WTC11 (cell line): Measurements from ENCODE around the gene LAGE3. TPM values are rescaled to one million over a fixed set of nuclear protein-coding genes. Genes with fewer than 3 reads are reported as not detected.

Source experiments
- ATAC-seq: fragments of 200-7000 bp; cut with Tn5 transposase; 2 replicates; pipeline ENCODE4 v1.10.0; 2021; ENCODE audit warnings: mild to moderate bottlenecking, moderate library complexity
- CTCF ChIA-PET: fragments of 300-600 bp; sonication (Branson Sonifier 250); formaldehyde crosslinking; loops from one replicate; lab custom pipeline; 2021; ENCODE audit warnings: antibody characterized with exemption; lab: Charles Lee
- POLR2A ChIA-PET: fragments of 350-600 bp; sonication (Branson Sonifier 250); formaldehyde crosslinking; loops from one replicate; lab custom pipeline; 2021; ENCODE audit warnings: antibody characterized with exemption; lab: Charles Lee
- DNase-seq: peaks from one replicate; pipeline ENCODE4 v3.0.0; 2021; ENCODE audit warnings: low spot score
- H3K27ac Mint-ChIP-seq: 2 replicates; pipeline ENCODE4 v1.8.0; 2021; ENCODE audit warnings: mixed read lengths
- H3K27me3 Mint-ChIP-seq: 2 replicates; pipeline ENCODE4 v1.8.0; 2021; ENCODE audit warnings: low read depth, mild to moderate bottlenecking, moderate library complexity, mixed read lengths
- H3K36me3 Mint-ChIP-seq: 2 replicates; pipeline ENCODE4 v1.8.0; 2021; ENCODE audit warnings: mixed read lengths
- H3K4me1 Mint-ChIP-seq: 2 replicates; pipeline ENCODE4 v1.8.0; 2022; ENCODE audit warnings: mixed read lengths
- H3K4me3 Mint-ChIP-seq: 2 replicates; pipeline ENCODE4 v1.8.0; 2021; ENCODE audit warnings: mild to moderate bottlenecking, moderate library complexity, mixed read lengths
- H3K9me3 Mint-ChIP-seq: 2 replicates; pipeline ENCODE4 v1.8.0; 2021; ENCODE audit warnings: mixed read lengths
- AR ChIP-seq: fragments of 250-450 bp; sonication (Bioruptor Pico); IDR thresholded peaks from 2 replicates; pipeline ENCODE4 v1.9.0; 2021; ENCODE audit warnings: mild to moderate bottlenecking
- ATF6 ChIP-seq: sonication (generic); formaldehyde crosslinking; IDR thresholded peaks from 2 replicates; pipeline ENCODE4 v1.8.1; 2023; ENCODE audit warnings: mild to moderate bottlenecking, missing genetic modification reagents
- CTCF ChIP-seq: fragments of 200-600 bp; IDR thresholded peaks from 2 replicates; pipeline ENCODE4 v1.8.0; 2022; ENCODE audit warnings: antibody characterized with exemption
- FOXP4 ChIP-seq: sonication (generic); formaldehyde crosslinking; IDR thresholded peaks from 2 replicates; pipeline ENCODE4 v1.8.0; 2022; ENCODE audit warnings: mild to moderate bottlenecking, missing genetic modification reagents
- KAT7 ChIP-seq: sonication (generic); formaldehyde crosslinking; IDR thresholded peaks from 2 replicates; pipeline ENCODE4 v1.8.1; 2023; ENCODE audit warnings: missing genetic modification reagents, mild to moderate bottlenecking, borderline replicate concordance
- NFE2L1 ChIP-seq: sonication (generic); formaldehyde crosslinking; IDR thresholded peaks from 2 replicates; pipeline ENCODE4 v1.8.1; 2023; ENCODE audit warnings: missing genetic modification reagents
- NR2C2 ChIP-seq: sonication (generic); formaldehyde crosslinking; IDR thresholded peaks from 2 replicates; pipeline ENCODE4 v1.8.0; 2022; ENCODE audit warnings: mild to moderate bottlenecking, missing genetic modification reagents
- RORB ChIP-seq: fragments of 250-450 bp; sonication (Bioruptor Pico); IDR thresholded peaks from 2 replicates; pipeline ENCODE4 v1.9.0; 2021; ENCODE audit warnings: mild to moderate bottlenecking
- SOX15 ChIP-seq: fragments of 250-450 bp; sonication (Bioruptor Pico); IDR thresholded peaks from 2 replicates; pipeline ENCODE4 v1.9.0; 2021; ENCODE audit warnings: mild to moderate bottlenecking
- TEAD1 ChIP-seq: sonication (generic); formaldehyde crosslinking; IDR thresholded peaks from 2 replicates; pipeline ENCODE4 v1.8.0; 2022; ENCODE audit warnings: mild to moderate bottlenecking, missing genetic modification reagents
- ZNF138 ChIP-seq: sonication (generic); formaldehyde crosslinking; conservative IDR thresholded peaks from 2 replicates; pipeline ENCODE4 v1.8.1; 2022; ENCODE audit warnings: mild to moderate bottlenecking, moderate library complexity, missing genetic modification reagents
- ZNF232 ChIP-seq: sonication (generic); formaldehyde crosslinking; IDR thresholded peaks from 2 replicates; pipeline ENCODE4 v1.8.0; 2022; ENCODE audit warnings: mild to moderate bottlenecking, missing genetic modification reagents
- ZNF263 ChIP-seq: sonication (generic); formaldehyde crosslinking; IDR thresholded peaks from 2 replicates; pipeline ENCODE4 v1.8.1; 2022; ENCODE audit warnings: low read depth, mild to moderate bottlenecking, moderate library complexity, missing genetic modification reagents
- ZNF423 ChIP-seq: fragments of 250-450 bp; sonication (Bioruptor Pico); IDR thresholded peaks from 2 replicates; pipeline ENCODE4 v2.1.2; 2022; ENCODE audit warnings: mild to moderate bottlenecking, moderate library complexity
- total RNA-seq: library from RNA; stranded (reverse); gene quantifications from 3 replicates; pipeline ENCODE4 v1.2.3, GENCODE V29; 2021
- TF ChIP-seq, protein P1 (sequence below): sonication (generic); formaldehyde crosslinking; IDR thresholded peaks from 2 replicates; pipeline ENCODE4 v1.8.1; 2022; ENCODE audit warnings: low read depth, mild to moderate bottlenecking, moderate library complexity, missing genetic modification reagents, borderline replicate concordance
- TF ChIP-seq, protein P2 (sequence below): sonication (generic); formaldehyde crosslinking; IDR thresholded peaks from 2 replicates; pipeline ENCODE4 v1.8.1; 2023; ENCODE audit warnings: mild to moderate bottlenecking, missing genetic modification reagents, borderline replicate concordance

Gene LAGE3
- total RNA-seq, 1 experiment from 2014 or later, result 46.1 TPM

DNA sequence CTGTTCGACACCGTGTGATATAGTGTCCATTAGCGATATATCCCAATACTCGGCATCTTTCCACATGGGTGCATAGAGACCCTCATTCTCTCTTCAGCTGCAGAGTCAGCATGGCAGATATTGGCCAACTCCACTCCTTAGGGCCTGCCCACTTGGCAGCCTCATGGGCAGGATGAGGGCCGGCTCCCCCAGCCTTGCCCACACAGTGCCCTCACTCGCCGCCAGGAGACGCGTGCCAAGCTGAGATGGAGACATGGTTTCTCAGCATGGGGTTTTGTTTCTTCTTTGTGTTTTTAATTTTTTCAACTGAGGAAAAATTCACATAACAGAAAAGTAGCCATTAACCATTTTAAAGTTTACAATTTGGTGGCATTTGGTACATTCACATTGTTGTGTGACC lies 26.3 kb downstream of the LAGE3 start:
- H3K36me3 Mint-ChIP-seq, result peaks cover 6% of the 10 kb centered on the region
- TF ChIP-seq SOX15 (CRISPR knock-in tag) (no peak), ZNF423 (no peak), NFE2L1 (CRISPR knock-in tag) (no peak), ZNF232 (CRISPR knock-in tag) (no peak), CTCF (no peak), NR2C2 (CRISPR knock-in tag) (no peak), RORB (CRISPR knock-in tag) (no peak), AR (CRISPR knock-in tag) (no peak), FOXP4 (no peak), KAT7 (CRISPR knock-in tag) (no peak), TEAD1 (CRISPR knock-in tag) (no peak), ATF6 (no peak), ZNF138 (CRISPR knock-in tag) (no peak), ZNF263 (no peak)
- TF ChIP-seq, protein P1, sequence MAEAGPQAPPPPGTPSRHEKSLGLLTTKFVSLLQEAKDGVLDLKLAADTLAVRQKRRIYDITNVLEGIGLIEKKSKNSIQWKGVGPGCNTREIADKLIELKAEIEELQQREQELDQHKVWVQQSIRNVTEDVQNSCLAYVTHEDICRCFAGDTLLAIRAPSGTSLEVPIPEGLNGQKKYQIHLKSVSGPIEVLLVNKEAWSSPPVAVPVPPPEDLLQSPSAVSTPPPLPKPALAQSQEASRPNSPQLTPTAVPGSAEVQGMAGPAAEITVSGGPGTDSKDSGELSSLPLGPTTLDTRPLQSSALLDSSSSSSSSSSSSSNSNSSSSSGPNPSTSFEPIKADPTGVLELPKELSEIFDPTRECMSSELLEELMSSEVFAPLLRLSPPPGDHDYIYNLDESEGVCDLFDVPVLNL (CRISPR knock-in tag), result no peak
- TF ChIP-seq, protein P2, sequence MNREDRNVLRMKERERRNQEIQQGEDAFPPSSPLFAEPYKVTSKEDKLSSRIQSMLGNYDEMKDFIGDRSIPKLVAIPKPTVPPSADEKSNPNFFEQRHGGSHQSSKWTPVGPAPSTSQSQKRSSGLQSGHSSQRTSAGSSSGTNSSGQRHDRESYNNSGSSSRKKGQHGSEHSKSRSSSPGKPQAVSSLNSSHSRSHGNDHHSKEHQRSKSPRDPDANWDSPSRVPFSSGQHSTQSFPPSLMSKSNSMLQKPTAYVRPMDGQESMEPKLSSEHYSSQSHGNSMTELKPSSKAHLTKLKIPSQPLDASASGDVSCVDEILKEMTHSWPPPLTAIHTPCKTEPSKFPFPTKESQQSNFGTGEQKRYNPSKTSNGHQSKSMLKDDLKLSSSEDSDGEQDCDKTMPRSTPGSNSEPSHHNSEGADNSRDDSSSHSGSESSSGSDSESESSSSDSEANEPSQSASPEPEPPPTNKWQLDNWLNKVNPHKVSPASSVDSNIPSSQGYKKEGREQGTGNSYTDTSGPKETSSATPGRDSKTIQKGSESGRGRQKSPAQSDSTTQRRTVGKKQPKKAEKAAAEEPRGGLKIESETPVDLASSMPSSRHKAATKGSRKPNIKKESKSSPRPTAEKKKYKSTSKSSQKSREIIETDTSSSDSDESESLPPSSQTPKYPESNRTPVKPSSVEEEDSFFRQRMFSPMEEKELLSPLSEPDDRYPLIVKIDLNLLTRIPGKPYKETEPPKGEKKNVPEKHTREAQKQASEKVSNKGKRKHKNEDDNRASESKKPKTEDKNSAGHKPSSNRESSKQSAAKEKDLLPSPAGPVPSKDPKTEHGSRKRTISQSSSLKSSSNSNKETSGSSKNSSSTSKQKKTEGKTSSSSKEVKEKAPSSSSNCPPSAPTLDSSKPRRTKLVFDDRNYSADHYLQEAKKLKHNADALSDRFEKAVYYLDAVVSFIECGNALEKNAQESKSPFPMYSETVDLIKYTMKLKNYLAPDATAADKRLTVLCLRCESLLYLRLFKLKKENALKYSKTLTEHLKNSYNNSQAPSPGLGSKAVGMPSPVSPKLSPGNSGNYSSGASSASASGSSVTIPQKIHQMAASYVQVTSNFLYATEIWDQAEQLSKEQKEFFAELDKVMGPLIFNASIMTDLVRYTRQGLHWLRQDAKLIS, result no peak
- TF ChIP-seq, all 79 proteins: peak for 0
- Mint-ChIP-seq H3K9me3 (no peaks in the 10 kb centered on the region), H3K27ac (no peak overlapping the region), H3K27me3 (peaks cover 15% of the 10 kb centered on the region), H3K4me1 (no peaks in the 10 kb centered on the region), H3K4me3 (no peak overlapping the region)
- CTCF ChIA-PET, result interaction anchor here (1.0 kb wide), 1 partner anchor 28 kb away, joined by 5 read pairs; no protein-coding TSS in a partner anchor
- DNase-seq (no peak), ATAC-seq (no peak)
- POLR2A ChIA-PET, result no interaction called here
